Right renal cortex interstitium (tissue), 3 donors: Measurements from ENCODE around the gene PRSS38. TPM values are rescaled to one million over a fixed set of nuclear protein-coding genes. Genes with fewer than 3 reads are reported as not detected.

Source experiments
- DNase-seq, 3 donors: peaks; one replicate each; pipeline ENCODE4 v3.0.0-alpha.2; 2013; ENCODE audit warnings: low read depth in 3 of 3, low spot score in 2 of 3
- polyA plus RNA-seq, 3 donors: library from polyadenylated mRNA; unstranded; fragments of 120-200 nt; gene quantifications; one replicate each; pipeline ENCODE4 v1.2.1, GENCODE V29; 2013; ENCODE audit not compliant: insufficient read length in 3 of 3

The PRSS38 gene
- polyA plus RNA-seq, 3 donors = not detected

DNA sequence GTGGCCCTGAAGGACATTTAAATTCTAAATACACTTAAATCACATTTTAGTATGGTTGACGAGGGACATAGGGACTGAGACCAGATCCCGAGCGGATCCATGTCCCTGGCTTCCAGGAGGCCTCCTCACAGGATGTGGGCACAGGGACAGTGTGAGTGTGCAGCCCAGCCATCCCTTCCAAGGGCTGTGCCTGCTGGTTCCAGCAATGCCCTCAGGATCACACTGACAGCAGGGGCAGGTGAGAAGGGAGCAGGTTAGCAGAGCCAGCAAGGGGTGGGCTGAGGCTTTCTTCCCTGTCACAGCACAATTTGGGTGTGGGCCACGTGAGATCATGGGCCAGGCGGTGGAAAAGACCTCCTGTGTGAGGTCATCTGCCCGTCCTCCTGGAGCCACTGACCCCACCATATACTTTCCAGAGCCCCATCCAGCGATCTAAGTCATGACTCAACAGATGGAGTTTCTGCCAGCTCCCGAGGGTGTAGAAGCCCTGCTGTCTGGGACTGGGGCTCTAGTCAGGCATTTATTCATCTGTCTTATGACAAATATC is 37.0 kb upstream of the PRSS38 start:
- DNase-seq = no peak

- no peak for DNase-seq
These were observed 36.4 kb upstream of the PRSS38 start for GRCh38 chr1:227779021-227779441.

GRCh38 chr1:227779685-227780084 is 35.8 kb upstream of the PRSS38 start:
- DNase-seq = no peak

DNA sequence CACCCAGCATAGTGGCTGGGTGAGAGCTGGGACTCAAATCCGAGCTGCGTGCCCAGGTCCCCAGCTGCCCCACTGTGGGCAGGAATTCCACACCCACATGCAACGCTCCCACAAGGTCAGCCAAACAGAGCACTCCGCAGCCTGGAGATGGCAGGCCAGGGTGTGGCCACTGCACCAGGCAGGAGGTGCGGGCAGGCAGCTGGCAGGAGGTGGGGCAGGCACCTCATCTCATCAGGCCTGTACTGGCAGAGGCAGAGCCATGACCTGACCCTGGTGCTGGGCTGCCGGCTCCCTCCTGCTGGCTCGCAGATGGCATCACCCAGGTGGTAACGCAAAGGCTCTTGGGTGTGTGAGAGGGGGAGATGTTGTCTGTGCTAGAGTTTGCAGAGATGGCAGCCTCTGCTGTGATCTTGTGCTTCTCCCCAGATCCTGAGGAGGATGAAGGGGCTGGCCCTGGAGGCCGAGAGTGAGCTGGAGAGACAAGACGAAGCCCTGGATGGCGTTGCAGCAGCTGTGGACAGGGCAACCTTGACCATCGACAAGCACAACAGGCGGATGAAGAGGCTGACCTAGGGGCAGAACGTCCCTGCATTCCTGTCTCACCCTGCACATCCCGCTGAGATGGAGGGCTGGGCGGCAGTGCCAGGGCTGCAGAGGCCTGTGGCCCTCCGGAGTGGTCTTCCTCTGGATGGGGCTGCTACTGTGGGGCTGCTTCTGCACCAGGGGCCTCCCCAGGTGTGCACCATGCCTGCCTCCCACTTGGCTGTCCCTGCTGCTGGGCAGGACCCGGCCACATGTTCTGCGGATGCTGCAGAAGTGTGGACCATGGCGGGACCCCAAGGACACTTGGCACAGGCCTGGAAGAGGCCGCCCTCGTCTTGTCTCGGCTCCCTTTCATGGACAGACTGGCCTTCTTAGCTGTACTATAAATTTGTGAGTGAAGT is 35.1 kb upstream of the PRSS38 start:
- DNase-seq = no peak

DNA sequence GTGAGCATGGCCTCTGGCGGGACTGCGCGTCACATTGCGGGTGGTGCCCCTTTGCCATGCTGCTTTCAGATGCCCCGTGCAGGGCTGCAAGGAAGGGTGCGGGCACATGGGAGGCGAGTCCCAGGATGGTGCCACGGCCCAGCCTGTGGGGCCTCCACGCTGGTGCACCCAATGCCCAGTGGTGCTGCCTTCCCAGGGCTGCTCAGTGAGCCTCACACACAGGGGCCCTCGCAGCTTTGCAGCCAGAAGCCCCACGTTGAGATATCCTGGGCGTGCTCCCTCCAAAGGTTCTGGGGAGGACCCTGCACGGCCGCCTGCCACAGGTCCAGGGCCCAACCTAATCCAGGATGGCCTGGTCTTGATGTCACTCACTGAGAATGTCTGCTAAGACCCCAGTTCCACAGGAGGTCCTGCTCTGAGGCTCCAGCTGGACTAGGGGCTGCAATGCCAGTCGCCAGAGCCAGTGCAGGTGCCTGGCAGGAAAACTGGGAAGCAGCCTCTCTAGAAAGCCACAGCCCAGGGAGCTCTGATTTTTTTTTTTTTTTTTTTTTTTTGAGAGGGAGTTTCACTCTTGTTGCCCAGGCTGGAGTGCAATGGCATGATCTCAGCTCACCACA is 34.1 kb upstream of the PRSS38 start:
- no peak for DNase-seq

GRCh38 chr1:227782226-227782625 is 33.2 kb upstream of the PRSS38 start:
- DNase-seq = no peak

- no peak for DNase-seq
These were observed 30.2 kb upstream of the PRSS38 start for GRCh38 chr1:227785094-227785804.

GRCh38 chr1:227785805-227786671 is 29.4 kb upstream of the PRSS38 start:
- no peak for DNase-seq

GRCh38 chr1:227786673-227787512 is 28.6 kb upstream of the PRSS38 start:
- DNase-seq = no peak

DNA sequence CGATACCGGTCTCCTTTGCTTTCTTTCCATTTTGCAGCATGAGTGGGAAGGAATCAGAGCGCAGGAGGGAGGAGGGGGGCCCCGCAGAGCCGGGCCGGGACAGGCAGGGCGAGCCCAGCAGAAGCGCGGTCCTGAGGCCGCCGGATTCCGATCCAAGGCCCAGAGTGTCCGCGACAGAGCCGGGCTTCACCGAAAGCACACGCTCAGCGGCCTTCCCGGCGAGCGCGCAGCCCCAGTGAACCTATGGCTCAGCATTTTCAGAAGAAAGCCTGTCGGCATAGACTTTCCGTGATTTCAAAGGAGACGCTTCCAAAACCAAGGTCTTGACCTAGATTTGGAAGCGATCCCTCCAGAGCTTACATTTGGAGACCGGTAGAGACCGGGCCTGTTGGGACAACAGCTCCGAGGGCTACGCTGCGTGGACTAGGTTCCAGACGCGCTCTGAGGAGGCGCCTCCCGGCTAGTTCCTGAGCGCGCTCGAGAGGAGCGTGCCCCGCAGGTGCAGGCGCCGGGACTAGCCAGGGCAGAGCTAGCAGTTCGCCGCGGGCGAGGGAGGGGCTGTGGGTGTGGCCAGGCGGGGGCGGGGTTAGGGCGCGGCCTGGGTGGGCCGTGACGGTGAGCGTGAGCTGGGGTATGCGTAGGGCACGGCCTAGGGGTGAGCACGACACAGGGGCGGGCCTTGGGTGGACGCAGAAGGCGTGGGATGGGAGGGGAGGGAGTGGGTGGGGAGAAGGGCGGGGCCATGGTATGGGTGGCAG is 27.8 kb upstream of the PRSS38 start:
- DNase-seq = no peak

DNA sequence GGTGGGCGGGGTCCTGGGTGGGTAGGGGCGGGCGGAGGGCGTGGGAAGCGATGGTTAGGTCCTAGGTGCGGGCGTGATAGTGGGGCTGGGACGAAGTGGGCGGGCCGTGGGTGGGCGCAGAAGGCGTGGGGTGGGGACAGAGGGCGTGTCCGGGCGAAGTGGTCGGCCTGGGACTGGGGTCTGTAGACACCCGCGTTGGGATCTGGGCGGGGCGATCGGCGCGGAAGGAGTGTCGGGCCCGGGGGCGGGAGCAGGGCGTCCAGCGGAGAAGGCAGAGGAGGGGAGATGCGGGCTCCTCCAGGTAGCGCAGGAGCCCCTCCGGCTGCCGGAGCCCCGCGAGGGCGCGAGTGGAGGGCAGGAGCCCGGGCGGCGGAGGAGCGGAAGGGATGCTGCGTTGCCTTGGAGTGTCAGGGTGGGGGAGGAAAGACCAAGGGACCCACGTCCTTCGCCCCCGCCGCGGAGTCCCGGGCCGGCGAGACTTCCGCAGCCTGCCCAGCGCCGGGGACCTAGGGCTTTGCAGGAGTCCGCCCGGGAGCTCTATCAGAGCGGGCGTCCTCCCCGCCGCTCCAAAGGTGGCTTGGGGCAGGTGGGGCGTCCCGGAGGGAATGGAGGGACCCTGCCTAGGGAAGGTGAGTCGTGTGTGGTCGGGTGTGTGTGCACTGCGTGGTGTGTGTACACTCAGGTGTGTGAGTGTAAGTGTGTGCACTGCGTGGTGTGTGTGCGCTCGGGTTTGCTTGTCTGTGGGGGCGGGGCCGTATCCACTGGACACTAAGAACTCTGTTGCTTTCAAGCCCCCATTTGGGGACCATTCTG is 27.0 kb upstream of the PRSS38 start:
- DNase-seq = no peak

GRCh38 chr1:227789084-227790033 is 26.1 kb upstream of the PRSS38 start:
- no peak for DNase-seq

DNA sequence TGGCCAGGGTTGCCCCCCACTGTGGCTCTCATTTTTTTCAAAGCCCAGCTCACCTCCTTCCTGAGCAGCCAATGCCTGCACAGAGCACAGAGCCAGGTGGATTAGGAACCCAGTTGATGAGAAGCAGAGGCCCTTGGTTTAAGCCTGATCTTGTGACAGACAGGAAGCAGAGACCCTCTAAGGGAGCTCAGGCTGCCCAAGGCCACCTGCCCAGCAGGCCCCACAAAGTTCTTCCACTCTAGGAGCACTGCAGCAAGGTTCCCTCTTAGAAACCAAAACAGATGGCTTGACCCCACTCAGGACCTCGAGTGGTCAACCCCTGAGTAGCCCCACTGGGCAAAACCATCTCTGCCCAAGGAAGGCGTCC is 25.5 kb upstream of the PRSS38 start:
- no peak for DNase-seq

- DNase-seq = no peak
These were observed 24.6 kb upstream of the PRSS38 start for GRCh38 chr1:227790868-227791267.

- no peak for DNase-seq
These were observed 23.9 kb upstream of the PRSS38 start for GRCh38 chr1:227791425-227792143.
